Subcutaneous adipose tissue (tissue), 4 donors: ENCODE results near the gene HOXA5. TPM values are rescaled to one million over a fixed set of nuclear protein-coding genes. Genes with fewer than 3 reads are reported as not detected.

ENCODE experiments used
- total RNA-seq, 4 donors: library from RNA; depleted of rRNA; stranded (reverse); fragments of >200 nt; gene quantifications; one replicate each; pipeline ENCODE4 v1.1.0, GENCODE V29; 2016
- TF ChIP-seq, protein P1 (sequence below): fragments of 450-650 bp; IDR thresholded peaks from one replicate; pipeline ENCODE4 v1.5.1; 2016; ENCODE audit warnings: low read depth, mild to moderate bottlenecking, control low read depth, antibody characterized with exemption, moderate library complexity

HOXA5 gene
- total RNA-seq, 4 donors from 2014 or later: 2.9 to 6.4 (median 4.7) TPM

GRCh38 chr7:27179503-27180430 lies 36.3 kb upstream of the HOXA5 start:
- TF ChIP-seq, protein P1, sequence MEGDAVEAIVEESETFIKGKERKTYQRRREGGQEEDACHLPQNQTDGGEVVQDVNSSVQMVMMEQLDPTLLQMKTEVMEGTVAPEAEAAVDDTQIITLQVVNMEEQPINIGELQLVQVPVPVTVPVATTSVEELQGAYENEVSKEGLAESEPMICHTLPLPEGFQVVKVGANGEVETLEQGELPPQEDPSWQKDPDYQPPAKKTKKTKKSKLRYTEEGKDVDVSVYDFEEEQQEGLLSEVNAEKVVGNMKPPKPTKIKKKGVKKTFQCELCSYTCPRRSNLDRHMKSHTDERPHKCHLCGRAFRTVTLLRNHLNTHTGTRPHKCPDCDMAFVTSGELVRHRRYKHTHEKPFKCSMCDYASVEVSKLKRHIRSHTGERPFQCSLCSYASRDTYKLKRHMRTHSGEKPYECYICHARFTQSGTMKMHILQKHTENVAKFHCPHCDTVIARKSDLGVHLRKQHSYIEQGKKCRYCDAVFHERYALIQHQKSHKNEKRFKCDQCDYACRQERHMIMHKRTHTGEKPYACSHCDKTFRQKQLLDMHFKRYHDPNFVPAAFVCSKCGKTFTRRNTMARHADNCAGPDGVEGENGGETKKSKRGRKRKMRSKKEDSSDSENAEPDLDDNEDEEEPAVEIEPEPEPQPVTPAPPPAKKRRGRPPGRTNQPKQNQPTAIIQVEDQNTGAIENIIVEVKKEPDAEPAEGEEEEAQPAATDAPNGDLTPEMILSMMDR: no peak

- TF ChIP-seq, protein P1: no peak
Measured at GRCh38 chr7:27179030-27179429, 35.5 kb upstream of the HOXA5 start.

DNA sequence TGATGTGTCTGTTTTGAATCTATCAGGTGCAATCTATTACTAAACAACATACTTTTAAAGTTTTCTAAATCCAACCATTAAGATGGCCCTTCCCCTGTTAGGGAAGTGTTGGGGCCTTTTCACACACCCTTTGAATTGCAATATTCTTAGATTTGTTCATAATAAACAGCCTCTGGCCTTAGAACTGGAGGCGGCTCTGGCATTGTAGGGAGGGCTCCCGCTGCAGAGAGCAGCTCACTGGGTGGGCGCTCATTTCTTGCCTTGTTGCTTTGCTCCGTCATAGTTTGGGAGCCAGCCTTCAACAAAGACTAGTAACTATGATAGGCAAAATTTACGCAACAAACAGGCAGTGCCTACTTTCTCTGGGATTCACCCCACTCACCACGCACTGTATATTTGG lies 34.9 kb upstream of the HOXA5 start:
- TF ChIP-seq, protein P1: no peak

- TF ChIP-seq, protein P1: no peak
Measured at GRCh38 chr7:27177795-27178320, 34.4 kb upstream of the HOXA5 start.

DNA sequence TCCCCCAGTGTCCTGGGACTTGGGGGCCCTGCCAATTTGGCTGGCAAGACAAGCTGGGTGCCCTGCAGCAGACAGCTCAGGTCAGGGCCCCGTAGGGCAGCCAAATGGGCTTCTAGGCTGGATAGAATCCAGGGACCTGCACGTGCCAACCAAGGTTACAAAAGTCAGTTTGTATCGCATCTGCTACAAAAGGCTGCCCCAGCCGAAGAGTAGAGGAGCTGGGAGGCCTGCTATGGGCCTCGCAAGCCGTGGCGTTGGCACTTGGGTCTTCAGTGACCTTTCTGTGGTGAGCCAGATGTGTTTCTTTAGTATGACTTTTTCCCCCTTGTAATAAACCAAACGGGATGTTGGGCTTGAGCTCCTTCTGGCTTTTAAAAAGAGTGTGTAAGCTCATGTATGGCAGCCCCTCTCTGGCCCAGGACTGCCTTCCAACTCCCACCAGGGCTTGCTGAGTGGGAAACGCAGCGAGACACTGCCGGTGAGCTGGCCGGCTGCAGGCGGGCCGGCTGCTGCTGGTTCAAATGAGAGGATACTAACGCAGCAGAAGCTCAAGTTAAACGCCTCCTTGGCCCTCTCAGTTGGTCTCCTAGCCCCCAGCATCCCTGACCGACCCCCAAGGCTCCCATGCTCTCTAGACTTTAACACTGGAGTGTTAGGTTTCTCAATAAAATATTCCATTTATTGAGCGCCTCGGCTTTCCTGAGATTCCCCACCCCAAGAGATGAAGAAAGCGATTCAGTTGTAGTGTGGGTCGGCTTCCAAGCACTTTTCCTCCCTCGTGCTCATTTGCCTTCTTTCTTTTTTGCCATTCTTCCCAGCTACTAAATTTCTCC lies 33.7 kb upstream of the HOXA5 start:
- TF ChIP-seq, protein P1: no peak

- TF ChIP-seq, protein P1: no peak
Measured at GRCh38 chr7:27176524-27176845, 33.0 kb upstream of the HOXA5 start.
